Endothelial cell of umbilical vein (primary cell): ENCODE measurements around the gene KIAA0753.

Source experiments
- MYC ChIP-seq: IDR thresholded peaks from one replicate; pipeline ENCODE4 v1.6.1; 2011; ENCODE audit warnings: mild to moderate bottlenecking, low read depth, low read length
- POLR2A ChIP-seq: IDR thresholded peaks from 2 replicates; pipeline ENCODE4 v1.6.1; 2012; ENCODE audit warnings: low read depth, mild to moderate bottlenecking, control low read depth, low read length
- POLR2AphosphoS5 ChIP-seq: IDR thresholded peaks from 2 replicates; pipeline ENCODE4 v1.6.1; 2012; ENCODE audit warnings: low read depth, mild to moderate bottlenecking, control low read depth, low read length, moderate library complexity; ENCODE audit not compliant: insufficient read depth
- TF ChIP-seq, protein P1 (sequence below), 2 donors: IDR thresholded peaks; 1 replicate in 1 of 2; 2 replicates in 1 of 2; pipeline ENCODE4 v1.5.1; 2011; ENCODE audit warnings: low read length in 2 of 2, mild to moderate bottlenecking in 2 of 2, moderate library complexity in 2 of 2, control low read depth in 1 of 2, inconsistent platforms in 1 of 2, low read depth in 1 of 2; ENCODE audit not compliant: insufficient read depth in 1 of 2; ENCODE audit errors: extremely low read depth in 1 of 2

DNA sequence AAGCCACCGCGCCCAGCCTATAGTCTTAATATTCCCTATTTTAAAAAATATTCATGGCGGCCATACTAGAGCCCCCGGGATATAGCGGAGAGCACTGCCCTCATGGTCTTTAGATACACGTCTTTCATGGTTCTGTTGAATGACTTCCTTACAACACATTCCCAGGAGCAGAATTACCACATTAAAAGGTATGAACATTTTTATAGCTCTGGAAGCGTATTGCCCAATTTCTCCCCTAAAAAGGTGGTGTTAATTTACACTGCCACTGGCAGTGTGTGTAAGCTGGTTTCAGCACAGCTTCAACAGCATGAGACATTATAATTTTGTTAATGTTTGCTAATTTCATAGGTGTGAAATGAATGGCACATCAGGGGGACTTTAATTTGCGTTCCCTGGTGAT, 30.1 kb upstream of the KIAA0753 start:
- TF ChIP-seq, protein P1, sequence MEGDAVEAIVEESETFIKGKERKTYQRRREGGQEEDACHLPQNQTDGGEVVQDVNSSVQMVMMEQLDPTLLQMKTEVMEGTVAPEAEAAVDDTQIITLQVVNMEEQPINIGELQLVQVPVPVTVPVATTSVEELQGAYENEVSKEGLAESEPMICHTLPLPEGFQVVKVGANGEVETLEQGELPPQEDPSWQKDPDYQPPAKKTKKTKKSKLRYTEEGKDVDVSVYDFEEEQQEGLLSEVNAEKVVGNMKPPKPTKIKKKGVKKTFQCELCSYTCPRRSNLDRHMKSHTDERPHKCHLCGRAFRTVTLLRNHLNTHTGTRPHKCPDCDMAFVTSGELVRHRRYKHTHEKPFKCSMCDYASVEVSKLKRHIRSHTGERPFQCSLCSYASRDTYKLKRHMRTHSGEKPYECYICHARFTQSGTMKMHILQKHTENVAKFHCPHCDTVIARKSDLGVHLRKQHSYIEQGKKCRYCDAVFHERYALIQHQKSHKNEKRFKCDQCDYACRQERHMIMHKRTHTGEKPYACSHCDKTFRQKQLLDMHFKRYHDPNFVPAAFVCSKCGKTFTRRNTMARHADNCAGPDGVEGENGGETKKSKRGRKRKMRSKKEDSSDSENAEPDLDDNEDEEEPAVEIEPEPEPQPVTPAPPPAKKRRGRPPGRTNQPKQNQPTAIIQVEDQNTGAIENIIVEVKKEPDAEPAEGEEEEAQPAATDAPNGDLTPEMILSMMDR (IDR thresholded peaks at IDR 0.05; ENCODE audit: extremely low read depth in 1 of 2, insufficient read depth in 1 of 2, low read depth in 1 of 2, low read length in 2 of 2) = no peak
- TF ChIP-seq MYC = no peak
- TF ChIP-seq POLR2AphosphoS5 = no peak
- no peak for TF ChIP-seq POLR2A
